B cell (primary cell): Measurements from ENCODE around the gene CETP.

Source experiments
- EZH2 ChIP-seq: IDR thresholded peaks from 2 replicates; pipeline ENCODE4 v1.6.1; 2012; ENCODE audit warnings: borderline replicate concordance, low read depth, mild to moderate bottlenecking, moderate library complexity, low read length; ENCODE audit not compliant: insufficient read depth, poor library complexity, severe bottlenecking
- TF ChIP-seq, protein P1 (sequence below): fragments of 200-600 bp; IDR thresholded peaks from one replicate; pipeline ENCODE4 v1.8.0; 2022; ENCODE audit warnings: antibody characterized with exemption, mild to moderate bottlenecking

DNA sequence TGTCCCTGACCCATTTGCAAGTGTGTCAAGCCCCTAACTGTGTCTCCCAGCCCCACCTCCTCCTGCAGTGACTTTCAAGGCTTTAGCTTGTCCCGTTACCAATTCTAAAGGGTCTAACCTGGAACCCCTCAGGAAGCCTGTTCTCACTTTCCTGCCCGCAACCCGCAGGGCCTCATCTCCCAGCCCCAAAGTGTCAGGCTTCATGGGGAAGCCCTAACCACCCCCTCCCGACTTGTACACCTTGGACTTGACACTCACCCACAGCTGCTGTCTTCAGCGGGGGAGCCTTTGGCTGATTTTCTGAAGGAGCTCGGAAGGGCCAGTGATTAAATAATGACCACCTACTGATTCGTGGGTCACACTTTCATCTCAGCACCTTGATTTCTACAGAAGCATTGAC is 60.7 kb downstream of the CETP start:
- TF ChIP-seq, protein P1, sequence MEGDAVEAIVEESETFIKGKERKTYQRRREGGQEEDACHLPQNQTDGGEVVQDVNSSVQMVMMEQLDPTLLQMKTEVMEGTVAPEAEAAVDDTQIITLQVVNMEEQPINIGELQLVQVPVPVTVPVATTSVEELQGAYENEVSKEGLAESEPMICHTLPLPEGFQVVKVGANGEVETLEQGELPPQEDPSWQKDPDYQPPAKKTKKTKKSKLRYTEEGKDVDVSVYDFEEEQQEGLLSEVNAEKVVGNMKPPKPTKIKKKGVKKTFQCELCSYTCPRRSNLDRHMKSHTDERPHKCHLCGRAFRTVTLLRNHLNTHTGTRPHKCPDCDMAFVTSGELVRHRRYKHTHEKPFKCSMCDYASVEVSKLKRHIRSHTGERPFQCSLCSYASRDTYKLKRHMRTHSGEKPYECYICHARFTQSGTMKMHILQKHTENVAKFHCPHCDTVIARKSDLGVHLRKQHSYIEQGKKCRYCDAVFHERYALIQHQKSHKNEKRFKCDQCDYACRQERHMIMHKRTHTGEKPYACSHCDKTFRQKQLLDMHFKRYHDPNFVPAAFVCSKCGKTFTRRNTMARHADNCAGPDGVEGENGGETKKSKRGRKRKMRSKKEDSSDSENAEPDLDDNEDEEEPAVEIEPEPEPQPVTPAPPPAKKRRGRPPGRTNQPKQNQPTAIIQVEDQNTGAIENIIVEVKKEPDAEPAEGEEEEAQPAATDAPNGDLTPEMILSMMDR: no peak
- TF ChIP-seq EZH2: no peak
